BJ (cell line): ENCODE data around the gene CRX. TPM values are rescaled to one million over a fixed set of nuclear protein-coding genes. Genes with fewer than 3 reads are reported as not detected.

ENCODE experiments used
- CTCF ChIA-PET: fragments of 350-600 bp; formaldehyde crosslinking; extraction: SDS; loops from one replicate; lab custom pipeline; 2021; ENCODE audit warnings: antibody characterized with exemption, inconsistent platforms; lab: Yijun Ruan, JAX
- POLR2A ChIA-PET: fragments of 300-600 bp; sonication (Branson Sonifier 250); formaldehyde crosslinking; extraction: SDS; loops from one replicate; lab custom pipeline; 2021; ENCODE audit warnings: antibody characterized with exemption; lab: Charles Lee
- DNase-seq: peaks from one replicate; pipeline ENCODE4 v3.0.0-alpha.2; 2011; ENCODE audit warnings: low read depth
- H3K27me3 ChIP-seq: 2 replicates; pipeline ENCODE4 v1.6.0; 2011; ENCODE audit warnings: low read length; ENCODE audit not compliant: control insufficient read depth, insufficient read depth
- H3K36me3 ChIP-seq: 2 replicates; pipeline ENCODE4 v1.5.1; 2011; ENCODE audit warnings: low read length; ENCODE audit not compliant: control insufficient read depth, insufficient read depth
- H3K4me3 ChIP-seq: 2 replicates; pipeline ENCODE4 v1.5.1; 2011; ENCODE audit warnings: low read depth, mild to moderate bottlenecking, control low read depth, low read length
- polyA plus RNA-seq: library from polyadenylated mRNA; depleted of rRNA; stranded (reverse); fragments of >200 nt; gene quantifications from 2 replicates; pipeline ENCODE4 v1.2.3, GENCODE V29; 2011
- TF ChIP-seq, protein P1 (sequence below): IDR thresholded peaks from 2 replicates; pipeline ENCODE4 v1.5.1; 2011; ENCODE audit warnings: low read depth, mild to moderate bottlenecking, control low read depth, inconsistent platforms, low read length, moderate library complexity; ENCODE audit not compliant: insufficient read depth

Gene CRX
- polyA plus RNA-seq, 1 experiment = not detected

DNA sequence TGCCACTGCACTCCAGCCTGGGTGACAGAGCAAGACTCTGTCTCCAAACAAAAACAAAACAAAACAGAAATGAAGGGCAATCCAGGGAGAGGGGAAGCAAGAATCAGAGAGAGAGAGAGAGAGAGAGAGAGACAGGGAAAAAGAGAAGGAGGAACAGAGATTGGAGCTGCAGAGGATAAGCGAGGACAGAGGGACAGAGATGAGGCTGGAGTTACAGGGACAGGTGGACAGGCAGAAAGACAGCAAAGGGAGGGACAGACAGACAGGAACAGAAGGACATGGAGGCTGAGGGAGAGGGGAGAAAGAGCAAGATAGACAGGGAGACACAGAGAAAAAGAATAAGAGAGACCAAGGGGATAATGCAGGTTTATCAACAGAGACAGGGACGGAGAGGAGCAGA lies 1.3 kb upstream of the CRX start:
- Histone ChIP-seq H3K4me3 (no peak overlapping the region), H3K36me3 (no peaks in the 10 kb centered on the region), H3K27me3 (peaks cover 15% of the 10 kb centered on the region)
- CTCF ChIA-PET = interaction anchor here (0.6 to 2.2 kb wide), 2 partner anchors 15 to 43 kb away, joined by 3 to 7 read pairs; no protein-coding TSS in a partner anchor
- POLR2A ChIA-PET = no interaction called here
- no peak for DNase-seq
- TF ChIP-seq, protein P1, sequence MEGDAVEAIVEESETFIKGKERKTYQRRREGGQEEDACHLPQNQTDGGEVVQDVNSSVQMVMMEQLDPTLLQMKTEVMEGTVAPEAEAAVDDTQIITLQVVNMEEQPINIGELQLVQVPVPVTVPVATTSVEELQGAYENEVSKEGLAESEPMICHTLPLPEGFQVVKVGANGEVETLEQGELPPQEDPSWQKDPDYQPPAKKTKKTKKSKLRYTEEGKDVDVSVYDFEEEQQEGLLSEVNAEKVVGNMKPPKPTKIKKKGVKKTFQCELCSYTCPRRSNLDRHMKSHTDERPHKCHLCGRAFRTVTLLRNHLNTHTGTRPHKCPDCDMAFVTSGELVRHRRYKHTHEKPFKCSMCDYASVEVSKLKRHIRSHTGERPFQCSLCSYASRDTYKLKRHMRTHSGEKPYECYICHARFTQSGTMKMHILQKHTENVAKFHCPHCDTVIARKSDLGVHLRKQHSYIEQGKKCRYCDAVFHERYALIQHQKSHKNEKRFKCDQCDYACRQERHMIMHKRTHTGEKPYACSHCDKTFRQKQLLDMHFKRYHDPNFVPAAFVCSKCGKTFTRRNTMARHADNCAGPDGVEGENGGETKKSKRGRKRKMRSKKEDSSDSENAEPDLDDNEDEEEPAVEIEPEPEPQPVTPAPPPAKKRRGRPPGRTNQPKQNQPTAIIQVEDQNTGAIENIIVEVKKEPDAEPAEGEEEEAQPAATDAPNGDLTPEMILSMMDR = no peak

DNA sequence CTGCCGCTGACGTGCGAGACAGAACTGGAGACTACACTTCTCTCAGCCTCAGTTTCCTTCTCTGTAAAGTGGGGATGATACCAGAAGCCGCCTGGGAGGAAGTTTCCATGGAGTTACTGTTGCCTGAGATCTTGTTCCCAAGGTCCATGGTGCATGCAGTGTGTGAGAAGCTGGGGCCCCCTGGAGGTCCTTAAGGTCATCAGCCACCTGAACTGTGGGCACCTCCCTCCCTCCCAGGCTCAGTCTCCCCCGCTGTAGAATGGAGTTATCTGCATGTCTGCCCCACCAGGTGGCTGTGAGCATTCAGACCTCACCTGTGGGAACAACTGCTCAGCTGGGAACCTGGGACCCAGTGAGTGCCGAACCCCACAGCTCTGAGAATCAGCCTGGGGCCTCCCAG lies 2.7 kb downstream of the CRX start:
- POLR2A ChIA-PET = no interaction called here
- no peaks in the 10 kb centered on the region for H3K36me3 ChIP-seq
- CTCF ChIA-PET = interaction anchor here (1.3 kb wide), 1 partner anchor 10 kb away, joined by 6 read pairs; no protein-coding TSS in a partner anchor
- TF ChIP-seq, protein P1 = no peak
- peaks cover 14% of the 10 kb centered on the region for H3K27me3 ChIP-seq
- no peak overlapping the region for H3K4me3 ChIP-seq
- DNase-seq = no peak

DNA sequence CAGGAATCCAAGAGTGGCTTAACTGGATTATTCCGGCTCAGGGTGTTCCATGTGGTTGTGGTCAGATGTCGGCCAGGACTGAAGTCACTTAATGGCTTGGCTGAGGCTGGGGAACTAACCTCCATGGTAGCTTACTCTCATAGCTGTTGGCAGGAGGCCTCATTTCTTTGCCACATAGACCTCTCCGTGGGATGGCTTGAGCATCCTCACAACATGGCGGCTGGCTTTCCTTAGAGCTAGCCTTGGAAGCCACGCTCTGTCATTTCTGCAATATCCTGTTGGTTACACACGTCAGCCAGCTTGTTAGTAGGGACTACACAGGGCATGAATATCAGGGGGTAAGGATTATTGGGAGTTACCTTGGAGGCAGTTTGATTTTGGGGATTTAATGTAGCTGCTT lies 5.1 kb downstream of the CRX start:
- CTCF ChIA-PET = interaction anchor here (0.6 to 2.1 kb wide), 3 partner anchors 11 to 434 kb away, joined by 3 to 6 read pairs (median 3); no protein-coding TSS in a partner anchor
- POLR2A ChIA-PET = no interaction called here
- peaks cover 3% of the 10 kb centered on the region; the same call in 1 of the 2 replicates for H3K27me3 ChIP-seq
- H3K4me3 ChIP-seq = no peak overlapping the region
- no peak for DNase-seq
- H3K36me3 ChIP-seq = no peaks in the 10 kb centered on the region
- TF ChIP-seq, protein P1 = no peak

DNA sequence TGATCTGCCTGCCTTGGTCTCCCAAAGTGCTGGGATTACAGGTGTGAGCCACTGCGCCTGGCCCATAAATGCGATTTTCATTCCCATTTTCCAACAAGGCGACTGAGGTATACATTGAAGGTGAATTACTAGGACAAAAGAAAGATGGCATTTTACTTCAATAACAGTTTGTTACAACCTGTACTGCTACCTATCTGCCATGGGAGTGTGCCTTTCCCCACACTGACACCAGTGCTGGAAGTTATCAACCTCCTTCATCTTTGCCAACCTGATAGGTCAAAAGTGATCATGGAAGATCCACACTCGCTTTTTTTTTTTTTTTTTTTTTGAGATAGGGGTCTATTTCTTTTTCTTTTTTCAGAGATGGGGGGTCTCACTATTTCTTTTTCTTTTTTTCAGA lies 11.0 kb downstream of the CRX start:
- ChIA-PET POLR2A (no interaction called here), CTCF (no interaction called here)
- no peak overlapping the region for H3K4me3 ChIP-seq
- no peaks in the 10 kb centered on the region for H3K27me3 ChIP-seq
- no peak for DNase-seq
- no peaks in the 10 kb centered on the region for H3K36me3 ChIP-seq
- TF ChIP-seq, protein P1 = no peak

DNA sequence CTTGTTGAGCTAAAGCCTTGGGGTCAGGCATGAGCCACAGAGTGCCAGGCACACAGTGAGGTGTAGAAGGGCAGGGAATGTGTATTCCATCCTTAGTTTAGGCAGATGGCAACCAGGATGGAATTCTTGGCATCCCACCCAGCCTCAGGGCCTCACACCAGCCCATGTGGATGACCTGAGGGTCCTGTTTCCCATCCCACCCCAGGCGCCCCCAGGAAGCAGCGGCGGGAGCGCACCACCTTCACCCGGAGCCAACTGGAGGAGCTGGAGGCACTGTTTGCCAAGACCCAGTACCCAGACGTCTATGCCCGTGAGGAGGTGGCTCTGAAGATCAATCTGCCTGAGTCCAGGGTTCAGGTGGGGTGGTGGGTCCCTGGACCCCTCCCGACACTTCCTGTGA lies 14.3 kb downstream of the CRX start:
- no peak for DNase-seq
- TF ChIP-seq, protein P1 = no peak
- Histone ChIP-seq H3K4me3 (no peak overlapping the region), H3K27me3 (peaks cover 3% of the 10 kb centered on the region; the same call in 1 of the 2 replicates), H3K36me3 (no peaks in the 10 kb centered on the region)
- ChIA-PET CTCF (interaction anchor here (0.7 kb wide), 1 partner anchor 15 kb away, joined by 4 read pairs; the partner anchor contains the start of gene CRX), POLR2A (no interaction called here)
